GM18907 (cell line): ENCODE measurements around the gene CRYBB1.

Experiments used
- ATAC-seq: cut with Tn5 transposase; IDR thresholded peaks from one replicate; pipeline ENCODE4 v1.9.1; 2021; ENCODE audit warnings: mild to moderate bottlenecking, moderate library complexity; ENCODE audit not compliant: unreplicated experiment

CRYBB1 gene

GRCh38 chr22:26617271-26618199 is at the start of gene CRYBB1:
Gene CRYBB1 (minus strand): TSS chr22:26618027. CDS start chr22:26616319, 1,708 bp downstream.
- ATAC-seq, result no peak

GRCh38 chr22:26667140-26667539 is 49.3 kb upstream of the CRYBB1 start:
- ATAC-seq, result no peak

- peak; percentile 22 for ATAC-seq
These were observed 48.0 kb upstream of the CRYBB1 start for GRCh38 chr22:26665813-26666231.

- no peak for ATAC-seq
These were observed 45.6 kb upstream of the CRYBB1 start for GRCh38 chr22:26663374-26663923.

- no peak for ATAC-seq
These were observed 44.3 kb upstream of the CRYBB1 start for GRCh38 chr22:26662160-26662559.

GRCh38 chr22:26660961-26661578 is 43.2 kb upstream of the CRYBB1 start:
- no peak for ATAC-seq

GRCh38 chr22:26660356-26660755 is 42.5 kb upstream of the CRYBB1 start:
- ATAC-seq, result no peak

GRCh38 chr22:26658671-26659478 is 41.0 kb upstream of the CRYBB1 start:
- ATAC-seq, result peak; percentile 64

- ATAC-seq, result no peak
These were observed 40.3 kb upstream of the CRYBB1 start for GRCh38 chr22:26658161-26658560.

- no peak for ATAC-seq
These were observed 39.3 kb upstream of the CRYBB1 start, which contains the start of gene MIAT for GRCh38 chr22:26656891-26657851. Gene MIAT (plus strand): TSS chr22:26657588.

- no peak for ATAC-seq
These were observed 34.0 kb upstream of the CRYBB1 start for GRCh38 chr22:26651815-26652214.

- ATAC-seq, result no peak
These were observed 33.0 kb upstream of the CRYBB1 start for GRCh38 chr22:26650722-26651421.

GRCh38 chr22:26648528-26649388 is 30.9 kb upstream of the CRYBB1 start:
- no peak for ATAC-seq

- ATAC-seq, result no peak
These were observed 30.2 kb upstream of the CRYBB1 start for GRCh38 chr22:26648011-26648497.

- ATAC-seq, result no peak
These were observed 28.3 kb upstream of the CRYBB1 start for GRCh38 chr22:26646158-26646557.

GRCh38 chr22:26643418-26644100 is 25.7 kb upstream of the CRYBB1 start:
- no peak for ATAC-seq
